GM12875 (cell line): ENCODE results near the gene DISC1.

Experiments
- H3K4me3 ChIP-seq: one replicate; pipeline ENCODE4 v1.5.1; 2011; ENCODE audit warnings: low read depth, low read length, control low read depth
- TF ChIP-seq, protein P1 (sequence below): IDR thresholded peaks from 2 replicates; pipeline ENCODE4 v1.5.1; 2011; ENCODE audit warnings: low read depth, mild to moderate bottlenecking, control low read depth, inconsistent platforms, low read length, moderate library complexity, borderline replicate concordance; ENCODE audit not compliant: insufficient read depth

The DISC1 gene

DNA sequence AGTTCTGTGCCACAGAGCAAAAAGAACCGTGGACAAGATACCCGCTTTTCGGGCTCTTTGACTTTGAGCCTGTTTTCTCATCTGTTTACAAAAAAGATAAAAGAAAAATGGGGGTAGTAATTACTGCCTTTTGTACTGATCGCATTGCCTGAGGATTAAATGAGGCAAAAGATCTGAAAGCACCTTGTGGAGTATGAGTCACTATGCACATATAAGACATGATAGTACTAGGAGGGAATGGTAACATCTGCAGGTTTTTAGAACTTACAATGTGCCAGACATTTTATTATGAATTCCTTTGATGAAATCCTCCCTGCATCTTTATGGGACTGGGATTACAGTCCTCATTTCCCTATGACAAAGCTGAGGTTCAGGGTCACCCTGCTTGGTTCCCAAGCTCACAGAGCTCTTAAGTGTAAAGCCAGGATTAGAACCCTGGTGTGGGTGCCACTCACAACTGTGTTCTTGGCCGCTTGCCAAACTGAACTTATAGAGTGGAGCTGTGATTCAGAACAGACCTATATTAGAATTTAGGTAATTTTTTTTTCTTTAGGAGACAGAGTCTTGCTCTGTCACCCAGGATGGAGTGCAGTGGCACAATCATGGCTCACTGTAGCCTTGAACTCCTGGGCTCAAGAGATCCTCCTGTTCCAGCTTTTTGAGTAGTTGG is 1.8 kb downstream of the DISC1 start:
- TF ChIP-seq, protein P1, sequence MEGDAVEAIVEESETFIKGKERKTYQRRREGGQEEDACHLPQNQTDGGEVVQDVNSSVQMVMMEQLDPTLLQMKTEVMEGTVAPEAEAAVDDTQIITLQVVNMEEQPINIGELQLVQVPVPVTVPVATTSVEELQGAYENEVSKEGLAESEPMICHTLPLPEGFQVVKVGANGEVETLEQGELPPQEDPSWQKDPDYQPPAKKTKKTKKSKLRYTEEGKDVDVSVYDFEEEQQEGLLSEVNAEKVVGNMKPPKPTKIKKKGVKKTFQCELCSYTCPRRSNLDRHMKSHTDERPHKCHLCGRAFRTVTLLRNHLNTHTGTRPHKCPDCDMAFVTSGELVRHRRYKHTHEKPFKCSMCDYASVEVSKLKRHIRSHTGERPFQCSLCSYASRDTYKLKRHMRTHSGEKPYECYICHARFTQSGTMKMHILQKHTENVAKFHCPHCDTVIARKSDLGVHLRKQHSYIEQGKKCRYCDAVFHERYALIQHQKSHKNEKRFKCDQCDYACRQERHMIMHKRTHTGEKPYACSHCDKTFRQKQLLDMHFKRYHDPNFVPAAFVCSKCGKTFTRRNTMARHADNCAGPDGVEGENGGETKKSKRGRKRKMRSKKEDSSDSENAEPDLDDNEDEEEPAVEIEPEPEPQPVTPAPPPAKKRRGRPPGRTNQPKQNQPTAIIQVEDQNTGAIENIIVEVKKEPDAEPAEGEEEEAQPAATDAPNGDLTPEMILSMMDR, result no peak
- no peak overlapping the region for H3K4me3 ChIP-seq

DNA sequence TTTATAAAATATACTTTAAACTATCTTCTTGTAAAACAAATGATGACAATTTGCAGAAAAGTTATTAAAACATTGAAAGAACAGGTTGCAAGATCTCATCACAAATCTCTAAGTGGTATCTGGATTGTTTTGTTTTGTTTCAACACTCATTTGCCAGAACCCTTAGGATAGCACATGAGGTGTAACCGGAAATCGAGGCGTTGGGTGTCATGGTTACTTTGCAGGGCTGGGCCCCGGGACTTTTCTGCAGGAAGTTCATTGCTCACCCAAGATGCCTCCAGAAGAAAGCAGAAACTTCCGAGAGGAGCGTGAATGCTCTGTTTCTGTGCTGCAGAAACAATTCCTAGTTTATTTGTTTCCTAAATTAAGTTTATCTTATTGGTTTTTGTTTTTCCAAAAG is 2.5 kb downstream of the DISC1 start:
- TF ChIP-seq, protein P1, result no peak
- no peak overlapping the region for H3K4me3 ChIP-seq

DNA sequence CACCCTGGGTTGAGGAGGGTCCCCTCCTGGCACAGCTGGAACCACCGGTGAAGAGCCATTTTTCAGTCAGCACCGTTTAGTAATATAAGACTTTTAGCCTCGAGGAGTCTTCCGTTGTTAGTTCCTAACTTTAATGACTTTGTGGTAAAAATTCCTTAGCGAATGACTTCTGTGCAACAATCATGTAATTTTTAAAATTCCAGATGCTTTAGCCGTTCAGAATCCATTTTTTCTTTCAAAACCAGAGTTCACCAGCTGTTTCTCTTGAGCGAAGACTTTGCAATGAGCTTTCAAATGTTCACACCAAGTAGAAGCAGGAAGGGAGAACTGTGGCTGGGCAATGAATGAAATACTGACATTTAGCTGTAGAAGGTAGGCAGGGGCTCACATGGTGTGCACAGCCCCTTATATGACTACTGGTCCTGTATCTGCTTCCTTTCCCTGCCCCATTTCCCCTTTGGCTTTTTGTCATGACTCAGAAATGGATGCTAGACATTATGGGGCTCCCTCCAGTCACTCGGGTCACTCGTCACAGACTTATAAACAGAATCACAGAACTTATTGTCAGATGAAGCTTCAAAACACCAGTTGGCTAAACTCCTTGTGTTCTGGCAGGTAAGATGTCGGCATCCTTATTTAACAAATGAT is 4.1 kb downstream of the DISC1 start:
- TF ChIP-seq, protein P1, result no peak
- no peak overlapping the region for H3K4me3 ChIP-seq

DNA sequence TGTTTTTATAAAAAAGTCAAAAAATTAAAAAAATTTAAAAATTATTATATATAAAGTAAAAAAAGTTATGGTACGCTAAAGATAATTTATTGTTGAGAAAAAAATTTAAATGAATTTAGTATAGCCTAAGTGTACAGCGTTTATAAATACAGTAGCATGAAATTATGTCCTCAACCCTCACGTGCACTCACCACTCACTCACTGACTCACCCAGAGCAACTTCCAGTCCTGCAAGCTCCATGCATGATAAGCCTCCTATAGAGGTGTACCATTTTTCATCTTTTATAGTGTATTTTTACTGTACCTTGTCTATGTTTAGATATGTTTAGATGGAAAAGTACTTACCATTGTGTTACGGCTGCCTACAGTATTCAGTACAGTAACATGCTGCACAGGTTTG is 5.1 kb downstream of the DISC1 start:
- H3K4me3 ChIP-seq, result no peak overlapping the region
- TF ChIP-seq, protein P1, result no peak

DNA sequence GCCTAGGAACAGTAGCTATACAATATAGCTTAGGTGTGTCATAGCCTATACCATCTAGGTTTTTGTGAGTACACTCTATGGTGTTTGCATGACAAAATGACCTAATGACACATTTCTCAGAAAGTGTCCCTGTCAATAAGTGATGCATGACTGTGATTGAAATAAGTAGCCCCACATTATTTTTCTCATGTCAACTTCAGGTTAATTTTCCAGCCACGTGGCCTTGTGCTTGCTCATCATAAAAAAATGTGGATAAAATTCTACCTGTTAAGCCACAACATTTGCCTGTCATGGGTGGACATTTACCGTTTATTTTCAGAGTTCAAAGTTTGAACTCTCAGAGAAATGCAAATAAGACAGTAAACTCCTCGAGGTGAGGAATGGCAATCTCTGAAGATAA is 5.5 kb downstream of the DISC1 start:
- TF ChIP-seq, protein P1, result no peak
- H3K4me3 ChIP-seq, result no peak overlapping the region

DNA sequence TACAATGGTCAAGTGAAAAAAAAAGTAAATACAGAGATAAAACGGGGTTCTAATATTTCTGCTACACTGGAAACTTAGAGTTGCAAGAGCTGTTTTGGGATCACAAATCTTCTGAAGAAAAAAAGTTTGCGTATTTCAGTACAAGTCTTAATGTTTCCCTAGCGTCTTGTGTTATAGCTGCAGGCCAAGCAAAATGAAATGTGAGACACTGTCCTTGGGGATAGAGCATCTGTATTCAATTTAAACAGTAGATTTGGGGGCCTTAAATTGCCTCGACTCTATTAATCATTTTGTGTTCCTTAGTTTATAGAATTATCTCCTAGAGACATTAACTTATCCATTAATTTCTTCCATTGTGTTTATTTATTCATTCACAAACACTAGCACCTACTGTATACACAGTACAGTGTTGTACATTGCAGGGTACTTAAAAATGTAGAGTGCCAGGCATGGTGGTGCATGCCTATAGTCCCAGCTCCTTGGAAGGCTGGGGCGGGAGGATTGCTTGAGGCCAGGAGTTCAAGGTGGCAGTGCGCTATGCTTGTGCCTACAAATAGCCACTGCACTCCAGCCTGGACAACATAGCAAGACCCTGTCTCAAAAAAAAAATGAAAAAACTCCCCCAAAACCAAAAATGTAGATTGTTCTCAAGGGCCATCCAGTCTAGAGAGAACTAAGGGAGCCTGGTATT is 7.9 kb downstream of the DISC1 start:
- no peak overlapping the region for H3K4me3 ChIP-seq
- TF ChIP-seq, protein P1, result no peak
